KMS-11 (cell line): ENCODE results near the gene FUBP3.

ENCODE experiments used
- H2AFZ ChIP-seq: fragments of 200-600 bp; sonication (generic); 2 replicates; pipeline ENCODE4 v1.6.1; 2016; ENCODE audit warnings: antibody characterized with exemption, mixed run types, low read depth
- H3K27ac ChIP-seq: fragments of 200-600 bp; sonication (generic); 2 replicates; pipeline ENCODE4 v1.6.1; 2016; ENCODE audit warnings: mild to moderate bottlenecking, mixed run types
- H3K27me3 ChIP-seq: fragments of 200-600 bp; sonication (generic); 2 replicates; pipeline ENCODE4 v1.6.1; 2017; ENCODE audit warnings: mild to moderate bottlenecking, low read depth, mixed run types, moderate library complexity; ENCODE audit not compliant: insufficient read depth
- H3K36me3 ChIP-seq: fragments of 200-600 bp; sonication (generic); 2 replicates; pipeline ENCODE4 v1.6.1; 2017; ENCODE audit warnings: mild to moderate bottlenecking, mixed run types; ENCODE audit not compliant: insufficient read depth
- H3K4me1 ChIP-seq: fragments of 200-600 bp; sonication (generic); 2 replicates; pipeline ENCODE4 v1.6.1; 2016; ENCODE audit warnings: mild to moderate bottlenecking, low read depth, mixed run types; ENCODE audit not compliant: poor library complexity, severe bottlenecking
- H3K4me2 ChIP-seq: fragments of 200-600 bp; sonication (generic); 2 replicates; pipeline ENCODE4 v1.7.0; 2016; ENCODE audit warnings: mild to moderate bottlenecking, mixed run types
- H3K4me3 ChIP-seq: fragments of 200-600 bp; sonication (generic); IDR thresholded peaks from 2 replicates; pipeline ENCODE4 v1.6.1; 2017; ENCODE audit warnings: low read depth, low read length, mixed read lengths; ENCODE audit not compliant: insufficient read depth
- H3K79me2 ChIP-seq: fragments of 200-600 bp; sonication (generic); 2 replicates; pipeline ENCODE4 v1.6.1; 2016; ENCODE audit warnings: low read depth, mixed run types; ENCODE audit not compliant: insufficient read depth
- H3K9ac ChIP-seq: fragments of 200-600 bp; sonication (generic); 2 replicates; pipeline ENCODE4 v1.6.1; 2016; ENCODE audit warnings: mild to moderate bottlenecking, mixed run types
- H4K20me1 ChIP-seq: fragments of 200-600 bp; sonication (generic); 2 replicates; pipeline ENCODE4 v1.6.1; 2016; ENCODE audit warnings: mild to moderate bottlenecking, mixed run types; ENCODE audit not compliant: insufficient read depth
- TF ChIP-seq, protein P1 (sequence below): fragments of 200-600 bp; sonication (generic); conservative IDR thresholded peaks from 2 replicates; pipeline ENCODE4 v1.6.1; 2017; ENCODE audit warnings: low read depth, mild to moderate bottlenecking, antibody characterized with exemption, low read length, moderate library complexity, mixed read lengths

Gene FUBP3

DNA sequence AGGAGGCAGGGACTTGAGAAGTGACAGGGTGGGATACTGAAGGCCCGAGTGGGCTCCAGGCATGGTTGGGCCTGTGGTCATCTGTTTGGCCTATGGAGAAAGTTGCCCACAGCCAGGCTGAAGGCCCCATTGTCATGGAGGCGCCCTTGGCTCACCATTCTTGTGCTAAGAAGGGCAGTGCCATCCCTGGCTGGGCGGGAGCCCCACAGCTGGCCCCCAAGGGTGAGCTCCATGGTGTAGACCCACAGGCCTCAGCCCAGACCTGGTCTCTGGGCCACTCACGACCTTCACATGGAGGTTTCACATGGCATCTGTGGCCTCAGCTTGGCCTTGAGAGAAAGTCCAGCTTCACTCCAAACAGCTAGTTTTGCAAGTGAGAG is 50.7 kb downstream of the FUBP3 start:
- H3K27me3 ChIP-seq: no peaks in the 10 kb centered on the region
- H3K4me2 ChIP-seq: no peak overlapping the region
- H3K9ac ChIP-seq: no peak overlapping the region
- TF ChIP-seq, protein P1, sequence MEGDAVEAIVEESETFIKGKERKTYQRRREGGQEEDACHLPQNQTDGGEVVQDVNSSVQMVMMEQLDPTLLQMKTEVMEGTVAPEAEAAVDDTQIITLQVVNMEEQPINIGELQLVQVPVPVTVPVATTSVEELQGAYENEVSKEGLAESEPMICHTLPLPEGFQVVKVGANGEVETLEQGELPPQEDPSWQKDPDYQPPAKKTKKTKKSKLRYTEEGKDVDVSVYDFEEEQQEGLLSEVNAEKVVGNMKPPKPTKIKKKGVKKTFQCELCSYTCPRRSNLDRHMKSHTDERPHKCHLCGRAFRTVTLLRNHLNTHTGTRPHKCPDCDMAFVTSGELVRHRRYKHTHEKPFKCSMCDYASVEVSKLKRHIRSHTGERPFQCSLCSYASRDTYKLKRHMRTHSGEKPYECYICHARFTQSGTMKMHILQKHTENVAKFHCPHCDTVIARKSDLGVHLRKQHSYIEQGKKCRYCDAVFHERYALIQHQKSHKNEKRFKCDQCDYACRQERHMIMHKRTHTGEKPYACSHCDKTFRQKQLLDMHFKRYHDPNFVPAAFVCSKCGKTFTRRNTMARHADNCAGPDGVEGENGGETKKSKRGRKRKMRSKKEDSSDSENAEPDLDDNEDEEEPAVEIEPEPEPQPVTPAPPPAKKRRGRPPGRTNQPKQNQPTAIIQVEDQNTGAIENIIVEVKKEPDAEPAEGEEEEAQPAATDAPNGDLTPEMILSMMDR: no peak
- H3K36me3 ChIP-seq: no peaks in the 10 kb centered on the region
- no peak overlapping the region for H3K27ac ChIP-seq
- no peak overlapping the region for H3K4me3 ChIP-seq
- H3K4me1 ChIP-seq: no peaks in the 10 kb centered on the region
- H3K79me2 ChIP-seq: no peaks in the 10 kb centered on the region
- no peaks in the 10 kb centered on the region for H4K20me1 ChIP-seq
- H2AFZ ChIP-seq: no peak overlapping the region

DNA sequence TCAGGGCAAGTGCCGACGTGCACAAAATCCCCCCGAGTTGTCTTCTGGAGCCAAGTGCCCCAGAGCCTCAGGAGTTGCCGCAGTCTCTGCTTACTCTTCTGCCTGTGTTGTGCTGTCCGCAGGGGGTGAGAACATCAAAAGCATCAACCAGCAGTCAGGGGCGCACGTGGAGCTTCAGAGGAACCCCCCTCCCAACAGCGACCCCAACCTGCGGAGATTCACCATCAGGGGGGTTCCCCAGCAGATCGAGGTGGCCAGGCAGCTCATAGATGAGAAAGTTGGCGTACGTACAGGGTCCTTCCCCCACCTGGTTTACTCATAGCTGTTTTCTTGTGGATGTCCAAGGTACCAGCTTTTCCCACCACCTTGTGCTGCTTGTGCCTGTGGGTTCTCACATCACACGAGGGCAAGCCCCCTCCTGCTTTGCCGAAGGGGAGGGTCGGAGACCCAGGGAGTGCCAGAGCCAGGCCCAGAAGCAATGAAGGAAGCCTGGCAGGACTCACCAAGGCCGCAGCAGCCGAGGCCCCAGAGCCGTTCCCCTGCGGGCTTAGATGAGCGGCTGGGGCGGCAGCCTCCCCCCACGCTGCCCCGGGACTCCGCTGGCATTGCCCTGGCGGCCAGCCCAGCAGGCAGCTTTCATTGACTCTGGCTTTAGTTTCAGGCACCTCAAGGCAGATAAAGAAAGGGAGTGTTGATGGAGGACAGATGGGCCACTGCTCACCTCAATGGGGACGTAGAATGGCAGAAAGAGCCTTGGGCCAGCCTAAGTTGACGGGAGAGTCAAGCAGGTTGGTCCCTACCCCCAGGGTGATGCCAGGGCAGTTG is 51.3 kb downstream of the FUBP3 start:
- Histone ChIP-seq H3K4me1 (no peaks in the 10 kb centered on the region), H3K4me3 (no peak overlapping the region), H3K27ac (no peak overlapping the region), H3K79me2 (no peaks in the 10 kb centered on the region), H3K4me2 (no peak overlapping the region), H3K27me3 (no peaks in the 10 kb centered on the region), H4K20me1 (no peaks in the 10 kb centered on the region), H3K36me3 (no peaks in the 10 kb centered on the region), H2AFZ (no peak overlapping the region), H3K9ac (no peak overlapping the region)
- TF ChIP-seq, protein P1: no peak

DNA sequence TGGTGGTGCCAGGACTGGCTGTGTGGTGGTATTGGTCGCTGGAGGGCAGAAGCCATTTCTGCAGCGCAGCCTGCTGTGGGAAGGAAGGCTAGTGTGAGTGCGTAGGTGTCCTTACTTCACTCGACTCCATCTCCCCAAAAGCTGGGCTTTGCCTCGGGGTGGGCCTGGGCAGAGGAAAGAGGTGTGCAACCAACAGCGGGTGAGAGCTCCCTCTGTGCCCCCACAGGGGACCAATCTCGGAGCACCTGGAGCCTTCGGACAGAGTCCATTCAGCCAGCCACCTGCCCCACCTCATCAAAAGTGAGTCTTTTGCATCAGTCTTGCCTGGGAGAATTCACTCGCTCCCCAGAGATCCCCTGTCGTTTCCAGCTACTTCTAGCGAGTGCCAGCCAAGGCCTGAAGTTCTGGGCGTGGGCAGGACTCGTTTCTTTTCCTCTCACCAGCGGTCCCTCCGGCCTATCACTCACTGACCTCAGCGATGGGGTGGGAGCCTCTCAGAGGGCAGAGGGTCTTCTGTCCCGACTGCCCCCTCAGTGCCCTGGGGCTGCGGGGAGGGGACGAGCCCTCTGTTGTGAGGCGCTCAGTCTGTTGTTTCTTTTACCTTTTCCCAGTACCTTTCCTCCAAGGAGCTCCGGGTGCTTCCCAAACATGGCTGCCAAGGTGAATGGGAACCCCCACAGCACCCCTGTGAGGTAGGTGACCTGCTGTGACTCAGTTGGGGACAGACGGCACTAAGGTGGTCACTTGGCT is 52.1 kb downstream of the FUBP3 start:
- H3K36me3 ChIP-seq: no peaks in the 10 kb centered on the region
- no peak overlapping the region for H3K4me3 ChIP-seq
- H3K9ac ChIP-seq: no peak overlapping the region
- H3K27ac ChIP-seq: no peak overlapping the region
- no peaks in the 10 kb centered on the region for H3K79me2 ChIP-seq
- H4K20me1 ChIP-seq: no peaks in the 10 kb centered on the region
- H3K27me3 ChIP-seq: no peaks in the 10 kb centered on the region
- H3K4me2 ChIP-seq: no peak overlapping the region
- TF ChIP-seq, protein P1: no peak
- no peaks in the 10 kb centered on the region for H3K4me1 ChIP-seq
- no peak overlapping the region for H2AFZ ChIP-seq

DNA sequence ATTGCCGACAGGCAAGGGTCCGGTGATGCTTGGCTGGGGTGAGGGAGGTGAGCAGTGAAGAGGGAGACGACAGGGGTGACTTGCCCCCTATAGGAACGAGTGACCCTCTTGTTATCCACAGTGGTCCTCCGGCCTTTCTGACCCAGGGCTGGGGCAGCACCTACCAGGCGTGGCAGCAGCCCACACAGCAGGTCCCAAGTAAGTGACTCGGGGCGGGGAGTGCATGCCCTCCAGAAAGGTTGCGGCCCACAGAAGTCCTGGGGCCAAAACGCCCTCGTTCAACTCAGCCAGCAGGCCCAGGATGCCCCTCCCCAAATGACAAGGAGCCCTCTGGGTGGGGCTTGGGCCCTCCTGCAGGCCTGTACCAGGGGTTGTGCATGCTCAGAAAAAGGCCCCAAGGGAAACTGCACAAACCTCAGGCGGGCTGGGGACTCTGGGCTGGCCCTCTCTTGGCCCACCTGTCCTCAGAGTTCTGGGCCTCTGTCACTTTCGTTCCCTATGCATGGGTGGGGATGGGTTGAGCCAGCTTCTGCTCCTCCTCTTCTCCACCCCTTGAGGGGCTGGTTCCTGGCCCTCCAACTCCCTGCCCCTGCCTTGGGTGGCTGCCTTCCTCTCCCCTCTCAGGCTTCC is 52.8 kb downstream of the FUBP3 start:
- Histone ChIP-seq H3K27me3 (no peaks in the 10 kb centered on the region), H2AFZ (no peak overlapping the region), H3K9ac (no peak overlapping the region), H3K4me1 (no peaks in the 10 kb centered on the region), H3K27ac (no peak overlapping the region), H4K20me1 (no peaks in the 10 kb centered on the region), H3K4me2 (no peak overlapping the region), H3K4me3 (no peak overlapping the region), H3K36me3 (no peaks in the 10 kb centered on the region), H3K79me2 (no peaks in the 10 kb centered on the region)
- TF ChIP-seq, protein P1: no peak
